Chondrocyte (in vitro differentiated cells): ENCODE data around the gene MAGED4B. TPM values are rescaled to one million over a fixed set of nuclear protein-coding genes. Genes with fewer than 3 reads are reported as not detected.
"Not testable (repeated sequence)": the region's sequence is repeated elsewhere in the genome, so short reads cannot be mapped to it uniquely, and the experiment has no call there.

Source experiments
- DNase-seq: peaks from one replicate; pipeline ENCODE4 v3.0.0; 2021; ENCODE audit warnings: mixed read lengths, low spot score
- H3K27ac Mint-ChIP-seq: one replicate; pipeline ENCODE4 v1.8.0; 2021; ENCODE audit warnings: mild to moderate bottlenecking, moderate library complexity, mixed read lengths; ENCODE audit not compliant: unreplicated experiment
- H3K27me3 Mint-ChIP-seq: 2 replicates; pipeline ENCODE4 v1.8.0; 2021; ENCODE audit warnings: low read depth, mixed read lengths
- H3K36me3 Mint-ChIP-seq: 2 replicates; pipeline ENCODE4 v1.8.0; 2021; ENCODE audit warnings: low read depth, mixed read lengths
- H3K4me1 Mint-ChIP-seq: 2 replicates; pipeline ENCODE4 v1.8.0; 2021; ENCODE audit warnings: low read depth, mild to moderate bottlenecking, mixed read lengths
- H3K4me3 Mint-ChIP-seq: one replicate; pipeline ENCODE4 v1.8.0; 2021; ENCODE audit warnings: mild to moderate bottlenecking, moderate library complexity, mixed read lengths; ENCODE audit not compliant: unreplicated experiment
- H3K9me3 Mint-ChIP-seq: 2 replicates; pipeline ENCODE4 v1.8.0; 2021; ENCODE audit warnings: low read depth, mixed read lengths
- CTCF ChIP-seq: fragments of 200-600 bp; sonication (generic); IDR thresholded peaks from 2 replicates; pipeline ENCODE4 v1.5.0; 2021; ENCODE audit warnings: antibody characterized with exemption, mild to moderate bottlenecking, moderate library complexity
- long read RNA-seq: library from polyadenylated mRNA; stranded (forward); transcript quantifications from one replicate; pipeline ENCODE4 v2.0.0, GENCODE V29; 2021
- total RNA-seq: library from RNA; stranded (reverse); gene quantifications from 3 replicates; pipeline ENCODE4 v1.2.1, GENCODE V29; 2021

The MAGED4B gene
- total RNA-seq, result 156 to 232 TPM (median 157 TPM) in 3 replicates
- long read RNA-seq, transcript MAGED4B-201 (13 exons, 2,578 nt), result major isoform, 99 of 222 reads
- long read RNA-seq, transcript MAGED4B-211 (13 exons, 2,482 nt), result minor isoform, 27 of 222 reads
- long read RNA-seq, partial matches to known transcripts, result 16 of 222 reads
- long read RNA-seq, other reads (novel, unspliced or antisense), result 76 of 222 reads

GRCh38 chrX:52068666-52069640, at the start of gene MAGED4B:
Gene MAGED4B (minus strand): TSS chrX:52069183. CDS start chrX:52068172, 1,011 bp downstream.
- not testable (repeated sequence) for H3K27me3 Mint-ChIP-seq, H3K27ac Mint-ChIP-seq, H3K4me3 Mint-ChIP-seq, DNase-seq, H3K9me3 Mint-ChIP-seq, H3K4me1 Mint-ChIP-seq, H3K36me3 Mint-ChIP-seq

- no peak overlapping the region for H3K27ac Mint-ChIP-seq
- TF ChIP-seq CTCF, result no peak
- peaks cover 42% of the 10 kb centered on the region for H3K9me3 Mint-ChIP-seq
These were observed 49.3 kb upstream of the MAGED4B start for GRCh38 chrX:52118262-52118661.

GRCh38 chrX:52082578-52082977, 13.6 kb upstream of the MAGED4B start:
- no peak for DNase-seq
- no peaks in the 10 kb centered on the region for H3K4me1 Mint-ChIP-seq
- no peak overlapping the region for H3K4me3 Mint-ChIP-seq
- H3K9me3 Mint-ChIP-seq, result peaks cover 39% of the 10 kb centered on the region
- TF ChIP-seq CTCF, result no peak
- H3K36me3 Mint-ChIP-seq, result no peaks in the 10 kb centered on the region
- no peak overlapping the region for H3K27ac Mint-ChIP-seq
- H3K27me3 Mint-ChIP-seq, result peaks cover 17% of the 10 kb centered on the region

More at GRCh38 chrX:52118262-52118661, 49.3 kb upstream of the MAGED4B start:
- Mint-ChIP-seq H3K27me3 (peaks cover 2% of the 10 kb centered on the region), H3K4me3 (no peak overlapping the region), H3K36me3 (no peaks in the 10 kb centered on the region), H3K4me1 (no peaks in the 10 kb centered on the region)
- no peak for DNase-seq

- H3K4me1 Mint-ChIP-seq, result no peaks in the 10 kb centered on the region
- H3K9me3 Mint-ChIP-seq, result peaks cover 21% of the 10 kb centered on the region
- peaks cover 10% of the 10 kb centered on the region for H3K27me3 Mint-ChIP-seq
- no peak for DNase-seq
- TF ChIP-seq CTCF, result no peak
- H3K36me3 Mint-ChIP-seq, result no peaks in the 10 kb centered on the region
- H3K27ac Mint-ChIP-seq, result no peak overlapping the region
- H3K4me3 Mint-ChIP-seq, result no peak overlapping the region
These were observed 9.1 kb upstream of the MAGED4B start for GRCh38 chrX:52078131-52078530.

GRCh38 chrX:52042288-52042687, 26.7 kb downstream of the MAGED4B start:
- H3K4me1 Mint-ChIP-seq, H3K27ac Mint-ChIP-seq, DNase-seq, H3K27me3 Mint-ChIP-seq, H3K36me3 Mint-ChIP-seq, H3K9me3 Mint-ChIP-seq, H3K4me3 Mint-ChIP-seq: not testable (repeated sequence)

- Mint-ChIP-seq H3K36me3 (no peaks in the 10 kb centered on the region), H3K27ac (no peak overlapping the region), H3K27me3 (peaks cover 5% of the 10 kb centered on the region), H3K4me3 (no peak overlapping the region), H3K4me1 (no peaks in the 10 kb centered on the region), H3K9me3 (peaks cover 14% of the 10 kb centered on the region)
- no peak for DNase-seq
- no peak for TF ChIP-seq CTCF
These were observed 34.8 kb downstream of the MAGED4B start for GRCh38 chrX:52034211-52034610.
